Measurements from ENCODE around the gene CYP1B1.

CYP1B1 gene

GRCh38 chr2:38037757-38038621, 38.0 kb downstream of the CYP1B1 start:
- Histone ChIP-seq H3K36me3 (no peaks in the 10 kb centered on the region), H3K9me3 (no peaks in the 10 kb centered on the region), H3K27ac (peak overlapping the region; percentile 10 to 32), H3K4me1 (peaks cover 0 to 13% (median 0%) of the 10 kb centered on the region in 4 donors), H3K4me3 (peak overlapping the region; percentile 36 to 46), H3K27me3 (no peaks in the 10 kb centered on the region)
- DNase-seq, result peak in 1 of 2 donors; percentile 56
- intact Hi-C loops (cut with DNase I; ENCODE audit: low total_unique reads), result no loop called here
- TF ChIP-seq, protein P1, sequence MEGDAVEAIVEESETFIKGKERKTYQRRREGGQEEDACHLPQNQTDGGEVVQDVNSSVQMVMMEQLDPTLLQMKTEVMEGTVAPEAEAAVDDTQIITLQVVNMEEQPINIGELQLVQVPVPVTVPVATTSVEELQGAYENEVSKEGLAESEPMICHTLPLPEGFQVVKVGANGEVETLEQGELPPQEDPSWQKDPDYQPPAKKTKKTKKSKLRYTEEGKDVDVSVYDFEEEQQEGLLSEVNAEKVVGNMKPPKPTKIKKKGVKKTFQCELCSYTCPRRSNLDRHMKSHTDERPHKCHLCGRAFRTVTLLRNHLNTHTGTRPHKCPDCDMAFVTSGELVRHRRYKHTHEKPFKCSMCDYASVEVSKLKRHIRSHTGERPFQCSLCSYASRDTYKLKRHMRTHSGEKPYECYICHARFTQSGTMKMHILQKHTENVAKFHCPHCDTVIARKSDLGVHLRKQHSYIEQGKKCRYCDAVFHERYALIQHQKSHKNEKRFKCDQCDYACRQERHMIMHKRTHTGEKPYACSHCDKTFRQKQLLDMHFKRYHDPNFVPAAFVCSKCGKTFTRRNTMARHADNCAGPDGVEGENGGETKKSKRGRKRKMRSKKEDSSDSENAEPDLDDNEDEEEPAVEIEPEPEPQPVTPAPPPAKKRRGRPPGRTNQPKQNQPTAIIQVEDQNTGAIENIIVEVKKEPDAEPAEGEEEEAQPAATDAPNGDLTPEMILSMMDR (IDR thresholded peaks at IDR 0.05), result peak in 1 of 2 experiments; percentile 13

GRCh38 chr2:38037325-38037724, 38.6 kb downstream of the CYP1B1 start:
- no peaks in the 10 kb centered on the region for H3K36me3 ChIP-seq
- intact Hi-C loops (cut with DNase I; ENCODE audit: low total_unique reads), result no loop called here
- H3K4me1 ChIP-seq, result peaks cover 0 to 13% (median 0%) of the 10 kb centered on the region in 4 donors
- TF ChIP-seq, protein P1 (IDR thresholded peaks at IDR 0.05), result no peak
- peak overlapping the region in 1 of 2 donors; percentile 32 for H3K27ac ChIP-seq
- DNase-seq, result no peak
- no peak overlapping the region for H3K4me3 ChIP-seq
- no peaks in the 10 kb centered on the region for H3K27me3 ChIP-seq
- no peaks in the 10 kb centered on the region for H3K9me3 ChIP-seq

DNA sequence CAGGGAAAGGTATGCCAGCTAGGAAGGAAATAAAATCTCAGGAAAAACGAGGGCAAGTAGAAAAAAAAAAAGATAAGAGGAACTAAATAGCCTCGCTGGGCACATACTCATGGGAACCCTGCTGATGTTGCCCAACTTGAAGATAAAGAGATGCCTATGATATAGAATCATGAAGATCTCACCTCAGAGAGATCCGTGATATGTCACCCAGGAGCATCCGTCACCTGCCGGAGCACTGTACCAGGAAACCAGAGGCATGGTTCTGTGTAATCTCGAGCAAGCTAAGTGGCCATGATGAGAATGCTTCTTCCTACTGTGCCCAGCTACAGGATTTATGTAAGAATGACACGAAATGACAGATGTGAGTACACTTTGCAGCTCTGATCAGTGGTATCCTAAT, 40.0 kb downstream of the CYP1B1 start:
- H3K9me3 ChIP-seq, result no peaks in the 10 kb centered on the region
- no peak overlapping the region for H3K4me3 ChIP-seq
- H3K36me3 ChIP-seq, result no peaks in the 10 kb centered on the region
- DNase-seq, result no peak
- TF ChIP-seq, protein P1 (IDR thresholded peaks at IDR 0.05), result no peak
- no peak overlapping the region for H3K27ac ChIP-seq
- no peaks in the 10 kb centered on the region for H3K27me3 ChIP-seq
- intact Hi-C loops (cut with DNase I; ENCODE audit: low total_unique reads), result no loop called here
- H3K4me1 ChIP-seq, result peaks cover 0 to 13% (median 0%) of the 10 kb centered on the region in 4 donors

GRCh38 chr2:38033646-38034045, 42.3 kb downstream of the CYP1B1 start:
- Histone ChIP-seq H3K27me3 (no peaks in the 10 kb centered on the region), H3K27ac (no peak overlapping the region), H3K9me3 (no peaks in the 10 kb centered on the region), H3K36me3 (no peaks in the 10 kb centered on the region), H3K4me1 (peaks cover 0 to 12% (median 0%) of the 10 kb centered on the region in 4 donors), H3K4me3 (no peak overlapping the region)
- no peak for DNase-seq
- TF ChIP-seq, protein P1 (IDR thresholded peaks at IDR 0.05), result no peak
- intact Hi-C loops (cut with DNase I; ENCODE audit: low total_unique reads), result no loop called here

- intact Hi-C loops (cut with DNase I; ENCODE audit: low total_unique reads), result no loop called here
- Histone ChIP-seq H3K36me3 (no peaks in the 10 kb centered on the region), H3K27ac (no peak overlapping the region), H3K27me3 (no peaks in the 10 kb centered on the region), H3K4me1 (peaks cover 0 to 5% (median 0%) of the 10 kb centered on the region in 4 donors), H3K4me3 (no peak overlapping the region), H3K9me3 (no peaks in the 10 kb centered on the region)
- DNase-seq, result no peak
- TF ChIP-seq, protein P1 (IDR thresholded peaks at IDR 0.05), result no peak
These were observed 43.0 kb downstream of the CYP1B1 start for GRCh38 chr2:38032946-38033345.

Measured in tibial artery (tissue), 4 donors.